Nephron (organoid): ENCODE measurements around the gene NDUFAF8.
A peak's percentile ranks its signal among the peaks of the same experiment; 100 is the strongest.

Experiments used
- H3K27ac Mint-ChIP-seq, 3 experiments: 2 replicates each; pipeline ENCODE4 v1.8.0; 2020; ENCODE audit warnings: mixed read lengths in 3 of 3, mild to moderate bottlenecking in 2 of 3, moderate library complexity in 1 of 3
- H3K27me3 Mint-ChIP-seq: 2 replicates; pipeline ENCODE4 v1.8.0; 2021; ENCODE audit warnings: low read depth, mild to moderate bottlenecking, moderate library complexity, mixed read lengths
- H3K36me3 Mint-ChIP-seq: 2 replicates; pipeline ENCODE4 v1.8.0; 2020; ENCODE audit warnings: low read depth, mixed read lengths
- H3K4me1 Mint-ChIP-seq: 2 replicates; pipeline ENCODE4 v1.8.0; 2020; ENCODE audit warnings: mixed read lengths
- H3K4me3 Mint-ChIP-seq, 3 experiments: 2 replicates each; pipeline ENCODE4 v1.8.0; 2020; ENCODE audit warnings: mild to moderate bottlenecking in 3 of 3, mixed read lengths in 3 of 3, moderate library complexity in 2 of 3
- H3K9me3 Mint-ChIP-seq: 2 replicates; pipeline ENCODE4 v1.8.0; 2020; ENCODE audit warnings: mixed read lengths
- CTCF ChIP-seq, 3 experiments: fragments of 200-600 bp; sonication (generic); IDR thresholded peaks; one replicate each; pipeline ENCODE4 v1.5.0; 2021; ENCODE audit warnings: antibody characterized with exemption in 3 of 3; ENCODE audit not compliant: unreplicated experiment in 3 of 3

Gene NDUFAF8

GRCh38 chr17:81287741-81288430 is 48.8 kb downstream of the NDUFAF8 start:
- Mint-ChIP-seq H3K4me3 (no peak overlapping the region), H3K9me3 (no peaks in the 10 kb centered on the region), H3K4me1 (peaks cover 46% of the 10 kb centered on the region), H3K27ac (peak overlapping the region; percentile 94 to 97 (median 96)), H3K27me3 (no peaks in the 10 kb centered on the region), H3K36me3 (peaks cover 19% of the 10 kb centered on the region)
- TF ChIP-seq CTCF (IDR thresholded peaks at IDR 0.05; ENCODE audit: unreplicated experiment in 3 of 3) = no peak

- Mint-ChIP-seq H3K27ac (peak overlapping the region in 1 of 3 experiments; percentile 97), H3K36me3 (peaks cover 19% of the 10 kb centered on the region), H3K27me3 (no peaks in the 10 kb centered on the region), H3K4me1 (peaks cover 46% of the 10 kb centered on the region), H3K4me3 (no peak overlapping the region), H3K9me3 (no peaks in the 10 kb centered on the region)
- no peak for TF ChIP-seq CTCF (IDR thresholded peaks at IDR 0.05; ENCODE audit: unreplicated experiment in 3 of 3)
These were observed 49.6 kb downstream of the NDUFAF8 start for GRCh38 chr17:81288715-81289114.

GRCh38 chr17:81289627-81290026 is 50.5 kb downstream of the NDUFAF8 start:
- Mint-ChIP-seq H3K4me3 (no peak overlapping the region), H3K36me3 (peaks cover 19% of the 10 kb centered on the region), H3K27me3 (no peaks in the 10 kb centered on the region), H3K9me3 (no peaks in the 10 kb centered on the region), H3K4me1 (peaks cover 45% of the 10 kb centered on the region), H3K27ac (peak overlapping the region in 1 of 3 experiments; percentile 75)
- no peak for TF ChIP-seq CTCF (IDR thresholded peaks at IDR 0.05; ENCODE audit: unreplicated experiment in 3 of 3)

- TF ChIP-seq CTCF (IDR thresholded peaks at IDR 0.05; ENCODE audit: unreplicated experiment in 3 of 3) = no peak
- no peaks in the 10 kb centered on the region for H3K27me3 Mint-ChIP-seq
- no peaks in the 10 kb centered on the region for H3K9me3 Mint-ChIP-seq
- peak overlapping the region in 1 of 3 experiments; percentile 75 for H3K27ac Mint-ChIP-seq
- H3K4me3 Mint-ChIP-seq = no peak overlapping the region
- H3K4me1 Mint-ChIP-seq = peaks cover 39% of the 10 kb centered on the region
- peaks cover 19% of the 10 kb centered on the region for H3K36me3 Mint-ChIP-seq
These were observed 51.1 kb downstream of the NDUFAF8 start for GRCh38 chr17:81290230-81290629.
